GM12872 (cell line): ENCODE data around the gene STAP1.

ENCODE experiments used
- CTCF ChIP-seq: IDR thresholded peaks from 3 replicates; pipeline ENCODE4 v1.5.1; 2011; ENCODE audit warnings: low read depth, mild to moderate bottlenecking, low read length, moderate library complexity; ENCODE audit not compliant: insufficient read depth

The STAP1 gene

GRCh38 chr4:67549123-67549522 is 9.4 kb upstream of the STAP1 start:
- peak; percentile 49; the same call in 2 of the 3 replicates for TF ChIP-seq CTCF

GRCh38 chr4:67550451-67550850 is 8.1 kb upstream of the STAP1 start:
- no peak for TF ChIP-seq CTCF

DNA sequence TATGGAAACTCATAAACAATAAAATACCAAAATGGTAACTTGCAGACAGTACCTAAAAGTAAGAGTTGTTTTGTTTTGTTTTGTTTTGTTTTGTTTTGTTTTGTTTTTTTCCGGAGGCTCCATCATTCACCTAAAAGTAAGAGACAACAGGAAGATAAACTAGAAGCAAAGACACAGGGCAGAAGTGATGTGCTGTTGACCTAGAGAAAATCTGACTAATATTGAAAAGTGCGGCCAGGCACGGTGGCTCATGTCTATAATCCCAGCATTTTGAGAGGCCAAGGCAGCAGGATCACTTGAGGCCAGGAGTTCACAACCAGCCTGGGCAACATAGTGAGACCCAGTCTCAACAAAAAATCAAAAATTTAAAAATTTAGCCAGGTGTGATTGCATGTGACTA is 7.7 kb upstream of the STAP1 start:
- no peak for TF ChIP-seq CTCF

DNA sequence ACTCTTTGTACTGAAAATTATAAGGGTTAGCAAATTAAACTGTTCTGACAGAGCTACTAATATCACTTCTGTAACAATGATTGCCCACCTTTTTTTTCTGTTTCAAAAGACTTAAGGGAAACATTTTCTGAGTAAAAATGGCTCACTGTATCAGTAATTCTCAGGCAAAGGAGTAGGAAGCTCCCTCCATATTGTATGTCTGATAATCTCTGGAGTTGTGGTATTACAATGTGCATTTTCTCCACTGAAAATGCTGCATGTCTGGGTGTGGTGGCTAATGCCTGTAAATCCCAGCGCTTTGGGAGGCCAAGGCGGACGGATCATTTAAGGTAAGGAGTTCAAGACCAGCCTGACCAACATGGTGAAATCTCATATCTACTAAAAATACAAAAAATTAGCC is 4.4 kb upstream of the STAP1 start:
- TF ChIP-seq CTCF, result no peak

- TF ChIP-seq CTCF, result no peak
These were observed 3.1 kb upstream of the STAP1 start for GRCh38 chr4:67555447-67555846.

DNA sequence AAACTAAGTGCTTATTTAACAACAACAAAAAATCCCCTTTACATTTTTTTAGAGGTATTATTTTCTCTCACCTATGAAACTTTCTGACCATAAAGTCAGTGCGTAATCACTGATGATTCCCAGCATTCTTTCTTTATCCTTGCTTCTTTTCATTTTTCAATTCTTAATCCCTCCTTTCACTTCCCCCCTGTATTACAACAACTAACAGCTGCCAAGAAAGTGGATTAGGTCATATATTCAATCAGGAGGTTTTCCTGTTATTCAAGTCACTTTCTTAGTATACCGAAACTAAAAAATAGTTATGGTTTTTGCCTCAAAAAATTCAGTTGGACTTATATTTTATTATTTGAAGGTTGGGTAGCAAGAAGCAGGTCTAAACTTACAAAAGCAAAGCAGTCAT is 2.1 kb upstream of the STAP1 start:
- no peak for TF ChIP-seq CTCF

DNA sequence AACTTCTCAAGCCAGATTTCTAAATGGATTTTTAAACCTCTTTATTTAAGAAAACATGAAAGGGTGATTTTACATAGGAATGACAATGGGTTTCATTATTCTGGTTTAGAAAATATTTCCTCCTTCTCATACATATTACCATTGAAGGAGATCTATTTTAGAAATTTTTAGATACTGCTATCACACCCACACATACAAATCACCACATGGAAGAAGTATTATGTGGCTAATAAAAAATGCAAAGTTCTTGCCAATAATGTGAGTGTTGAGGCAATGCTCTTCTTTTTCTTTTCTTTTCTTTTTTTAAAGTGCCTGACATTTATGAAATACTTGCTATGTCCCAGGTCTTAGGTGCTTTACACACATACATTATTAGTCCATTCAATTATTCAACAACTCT is 6.8 kb downstream of the STAP1 start:
- no peak for TF ChIP-seq CTCF

- TF ChIP-seq CTCF, result no peak
These were observed 7.8 kb downstream of the STAP1 start for GRCh38 chr4:67566335-67566734.
